Muscle of arm (tissue), 12 donors: ENCODE measurements around the gene ABCC8. TPM values are rescaled to one million over a fixed set of nuclear protein-coding genes. Genes with fewer than 3 reads are reported as not detected.

Experiments used
- DNase-seq: peaks from one replicate; pipeline ENCODE4 v3.0.0-alpha.2; 2013
- polyA plus RNA-seq, 12 donors: library from polyadenylated mRNA; unstranded; fragments of 120-200 nt; gene quantifications; one replicate each; pipeline ENCODE4 v1.2.1, GENCODE V29; 2013; ENCODE audit not compliant: insufficient read length in 12 of 12

Gene ABCC8
- polyA plus RNA-seq, 12 donors: 2.0 to 6.6 (median 2.5) TPM; not detected in 2

- DNase-seq: no peak
Observed at GRCh38 chr11:17405232-17406005, 71.2 kb downstream of the ABCC8 start.

GRCh38 chr11:17403980-17404759 lies 72.5 kb downstream of the ABCC8 start:
- no peak for DNase-seq

- no peak for DNase-seq
Observed at GRCh38 chr11:17402486-17402885, 74.2 kb downstream of the ABCC8 start.

- no peak for DNase-seq
Observed at GRCh38 chr11:17401841-17402240, 74.8 kb downstream of the ABCC8 start.

GRCh38 chr11:17401316-17401715 lies 75.3 kb downstream of the ABCC8 start:
- no peak for DNase-seq

- no peak for DNase-seq
Observed at GRCh38 chr11:17400048-17400775, 76.4 kb downstream of the ABCC8 start.

GRCh38 chr11:17399236-17399635 lies 77.4 kb downstream of the ABCC8 start:
- DNase-seq: no peak

GRCh38 chr11:17397311-17398002 lies 79.2 kb downstream of the ABCC8 start:
- no peak for DNase-seq

GRCh38 chr11:17396598-17397310 lies 79.9 kb downstream of the ABCC8 start:
- DNase-seq: no peak

GRCh38 chr11:17395978-17396377 lies 80.7 kb downstream of the ABCC8 start:
- DNase-seq: no peak

GRCh38 chr11:17395554-17395961 lies 81.1 kb downstream of the ABCC8 start:
- no peak for DNase-seq

- DNase-seq: no peak
Observed at GRCh38 chr11:17394743-17395390, 81.8 kb downstream of the ABCC8 start.

GRCh38 chr11:17393472-17393871 lies 83.2 kb downstream of the ABCC8 start:
- DNase-seq: no peak

GRCh38 chr11:17392872-17393271 lies 83.8 kb downstream of the ABCC8 start:
- DNase-seq: no peak

GRCh38 chr11:17391493-17392355 lies 84.9 kb downstream of the ABCC8 start:
- no peak for DNase-seq

- DNase-seq: no peak
Observed at GRCh38 chr11:17389957-17390649, 86.5 kb downstream of the ABCC8 start.

GRCh38 chr11:17389211-17389956 lies 87.3 kb downstream of the ABCC8 start:
- peak; percentile 33 for DNase-seq

GRCh38 chr11:17388609-17389210 lies 87.9 kb downstream of the ABCC8 start, which contains the start of gene KCNJ11:
KCNJ11 (minus strand) TSS chr11:17388659; CDS start chr11:17388091, 568 bp downstream.
- DNase-seq: no peak
